Ovary (tissue), 3 donors: ENCODE measurements around the gene TIMM8B.

Experiments used
- CTCF ChIP-seq, 3 donors: fragments of 450-650 bp in 2 of 3; fragments of 200-600 bp in 1 of 3; IDR thresholded peaks; one replicate each; pipeline versions ENCODE4 v1.5.1 to v1.8.0; 2016 to 2022; ENCODE audit warnings: antibody characterized with exemption in 3 of 3, mild to moderate bottlenecking in 1 of 3
- POLR2A ChIP-seq: fragments of 450-650 bp; IDR thresholded peaks from one replicate; pipeline ENCODE4 v1.6.1; 2017; ENCODE audit warnings: antibody characterized with exemption, mild to moderate bottlenecking, moderate library complexity
- donor health status: DM: no; HTN: no; CAD: no.

GRCh38 chr11:112114460-112114859 lies 27.9 kb upstream of the TIMM8B start:
- TF ChIP-seq CTCF (IDR thresholded peaks at IDR 0.05) (no peak), POLR2A (no peak)
